Skin epidermis (tissue), 12 donors: Measurements from ENCODE around the gene CHST3.
"Not testable (repeated sequence)": the region's sequence is repeated elsewhere in the genome, so short reads cannot be mapped to it uniquely, and the experiment has no call there.

Experiments used
- H3K27ac ChIP-seq, 21 experiments: fragments of 200-600 bp; sonication (generic) in 11 of 21; one replicate each; pipeline ENCODE4 v1.5.0; 2020; ENCODE audit warnings: mild to moderate bottlenecking in 3 of 21, inconsistent platforms in 2 of 21, moderate library complexity in 2 of 21
- H3K4me3 ChIP-seq, 7 experiments: fragments of 200-600 bp; sonication (generic) in 2 of 7; one replicate each; pipeline ENCODE4 v1.5.0; 2020; ENCODE audit warnings: inconsistent platforms in 2 of 7, mild to moderate bottlenecking in 2 of 7, moderate library complexity in 1 of 7

CHST3 gene, protein sequence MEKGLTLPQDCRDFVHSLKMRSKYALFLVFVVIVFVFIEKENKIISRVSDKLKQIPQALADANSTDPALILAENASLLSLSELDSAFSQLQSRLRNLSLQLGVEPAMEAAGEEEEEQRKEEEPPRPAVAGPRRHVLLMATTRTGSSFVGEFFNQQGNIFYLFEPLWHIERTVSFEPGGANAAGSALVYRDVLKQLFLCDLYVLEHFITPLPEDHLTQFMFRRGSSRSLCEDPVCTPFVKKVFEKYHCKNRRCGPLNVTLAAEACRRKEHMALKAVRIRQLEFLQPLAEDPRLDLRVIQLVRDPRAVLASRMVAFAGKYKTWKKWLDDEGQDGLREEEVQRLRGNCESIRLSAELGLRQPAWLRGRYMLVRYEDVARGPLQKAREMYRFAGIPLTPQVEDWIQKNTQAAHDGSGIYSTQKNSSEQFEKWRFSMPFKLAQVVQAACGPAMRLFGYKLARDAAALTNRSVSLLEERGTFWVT

DNA sequence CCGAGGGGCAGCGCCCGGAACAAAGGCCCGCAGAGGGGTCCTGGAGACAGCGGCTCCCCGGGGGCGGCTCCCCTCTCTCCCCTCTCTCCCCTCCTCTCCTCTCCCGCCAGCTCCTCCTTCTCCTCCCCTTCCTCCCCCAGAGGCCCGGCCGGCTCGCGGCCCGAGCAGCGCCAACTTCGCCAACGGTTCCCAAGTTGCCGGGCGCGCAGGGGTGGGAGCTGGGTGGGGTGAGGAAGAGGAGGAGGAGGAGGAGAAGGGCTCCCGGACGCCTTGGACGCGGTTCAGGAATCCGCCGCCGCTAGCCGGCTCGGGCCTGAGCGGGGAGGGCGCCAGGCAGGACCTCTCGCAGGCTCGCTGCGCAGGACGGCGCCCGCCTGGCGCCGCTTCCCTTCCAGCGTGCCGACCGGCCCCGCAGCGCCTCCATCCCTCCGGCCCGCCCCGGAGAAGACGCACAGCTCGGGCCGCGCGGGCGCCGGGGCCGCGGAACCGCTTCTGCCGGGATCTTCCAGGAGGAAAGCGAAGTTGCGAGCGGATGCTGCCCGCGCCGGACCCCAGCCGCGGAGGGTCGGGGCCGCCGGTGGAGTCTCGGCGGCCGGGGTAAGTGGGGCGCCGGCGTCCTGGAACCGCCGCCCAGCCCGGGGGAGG is at the start of gene CHST3:
TSS of gene CHST3 (plus strand) at position 298 of the 645 bp plus-strand sequence. CDS start 41,448 bp downstream, outside the sequence.
- peak within 1 kb of the TSS; percentile 49 to 72 (median 66) for H3K4me3 ChIP-seq
- H3K27ac ChIP-seq: peak within 1 kb of the TSS; percentile 48 to 95 (median 87)

DNA sequence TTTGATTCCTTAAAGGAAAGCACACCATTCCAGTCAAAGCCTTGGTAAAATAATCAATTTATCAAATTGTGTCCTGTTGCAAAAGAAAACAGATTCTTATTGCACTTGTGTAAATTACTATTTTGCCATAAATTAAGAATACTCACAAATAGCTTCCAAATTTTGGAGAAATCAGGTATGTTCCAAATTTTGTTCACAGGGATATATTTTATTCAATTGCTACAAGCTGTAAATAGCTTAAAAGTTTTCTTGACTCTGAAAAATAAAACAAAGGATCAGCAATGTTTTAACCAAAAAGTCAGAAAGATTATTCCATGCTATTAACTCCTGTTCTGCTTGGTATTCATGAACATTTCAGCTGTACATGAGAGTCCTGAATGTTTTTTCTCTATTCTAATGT is 47.4 kb upstream of the CHST3 start:
- Histone ChIP-seq H3K4me3 (no peak overlapping the region), H3K27ac (no peak overlapping the region)

GRCh38 chr10:71918992-71919391 is 45.2 kb upstream of the CHST3 start:
- Histone ChIP-seq H3K27ac (peak overlapping the region in 1 of 21 experiments; percentile 32), H3K4me3 (no peak overlapping the region)

- not testable (repeated sequence) for H3K4me3 ChIP-seq
- peak overlapping the region in 9 of 21 experiments; percentile 1 to 65 (median 35) for H3K27ac ChIP-seq
These were observed 44.1 kb upstream of the CHST3 start for GRCh38 chr10:71919956-71920539.

- Histone ChIP-seq H3K4me3 (no peak overlapping the region), H3K27ac (peak overlapping the region in 10 of 21 experiments; percentile 1 to 65 (median 36))
These were observed 43.5 kb upstream of the CHST3 start for GRCh38 chr10:71920540-71921323.

DNA sequence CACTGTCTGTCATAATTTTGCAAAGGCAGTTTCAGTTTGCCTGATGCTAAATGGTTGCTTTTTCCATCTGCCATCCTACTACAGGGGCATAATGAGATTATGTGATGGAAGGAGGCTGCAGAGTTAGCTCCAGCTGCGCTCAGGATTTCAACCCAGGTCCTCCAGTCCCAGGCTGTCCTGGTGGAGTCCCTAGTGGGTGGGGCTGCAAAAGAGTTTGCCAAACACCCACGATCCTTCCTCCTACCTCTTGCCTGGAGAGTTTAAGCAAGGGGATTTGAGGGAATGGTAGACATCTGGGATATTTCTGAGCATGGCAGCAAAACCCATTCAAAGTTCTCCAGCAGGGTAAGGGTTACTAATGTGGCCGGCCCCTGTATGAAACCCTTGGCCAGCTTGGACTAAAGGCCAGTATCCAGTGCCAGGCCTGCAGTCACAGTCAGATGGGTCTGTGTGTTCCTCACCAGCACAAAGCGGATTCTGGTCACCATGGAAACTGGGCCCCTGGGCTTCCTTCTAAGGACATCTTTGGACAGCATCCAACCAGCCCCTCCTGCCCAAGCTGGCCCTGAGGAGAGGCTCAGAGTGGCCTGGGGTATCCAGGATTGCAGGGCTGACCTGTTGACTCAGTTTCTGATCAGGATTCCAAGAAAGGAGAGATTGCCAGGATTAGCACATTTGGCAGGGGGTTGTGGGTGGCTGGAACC is 42.7 kb upstream of the CHST3 start:
- no peak overlapping the region for H3K4me3 ChIP-seq
- peak overlapping the region in 7 of 21 experiments; percentile 1 to 64 (median 20) for H3K27ac ChIP-seq

DNA sequence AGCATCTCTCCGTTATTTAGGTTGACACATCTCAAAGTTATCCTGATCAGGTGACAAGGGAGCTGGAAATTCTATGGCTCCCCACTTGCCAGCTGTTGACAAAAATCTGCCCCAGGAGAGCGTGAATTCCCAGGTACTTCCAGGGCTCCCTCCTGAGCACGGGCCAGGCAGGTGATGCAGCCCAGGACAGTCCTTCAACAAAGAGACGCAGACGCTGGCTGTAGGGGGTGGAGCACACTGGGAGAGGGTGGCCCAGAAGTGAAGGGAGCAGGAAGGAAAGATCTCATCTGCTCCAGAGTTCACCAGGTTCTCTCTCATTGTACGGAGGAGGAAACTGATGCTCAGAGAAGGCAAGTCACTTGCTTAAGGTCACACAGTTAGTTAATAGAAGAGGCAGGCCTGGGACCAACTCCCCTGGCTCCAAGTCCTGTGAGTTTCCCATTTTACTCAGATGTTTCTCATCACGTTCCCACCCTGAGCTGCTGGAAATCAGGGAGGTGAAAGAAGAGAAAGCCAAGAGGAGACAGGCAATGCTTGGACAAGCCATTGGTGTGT is 41.0 kb upstream of the CHST3 start:
- H3K27ac ChIP-seq: peak overlapping the region in 5 of 21 experiments; percentile 0 to 67 (median 29)
- no peak overlapping the region for H3K4me3 ChIP-seq

DNA sequence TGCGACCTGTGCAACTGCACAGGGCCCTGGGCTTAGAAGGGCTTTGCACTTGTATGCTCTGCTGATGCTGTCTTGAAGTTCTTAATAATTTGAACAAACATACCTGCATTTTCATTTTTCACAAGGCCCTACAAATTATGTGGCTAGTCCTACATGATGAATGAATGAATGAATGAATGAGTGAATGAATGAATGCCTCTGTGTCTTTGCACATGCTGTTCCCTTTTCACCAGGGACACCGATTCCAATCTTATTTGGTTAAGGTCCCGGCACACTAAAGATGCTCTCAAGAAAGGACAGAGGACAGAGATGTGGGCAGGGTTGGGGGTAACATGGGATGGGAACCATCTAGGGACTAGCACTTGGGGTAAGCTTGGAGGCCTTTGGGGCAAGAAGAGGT is 39.4 kb upstream of the CHST3 start:
- Histone ChIP-seq H3K4me3 (no peak overlapping the region), H3K27ac (no peak overlapping the region)

DNA sequence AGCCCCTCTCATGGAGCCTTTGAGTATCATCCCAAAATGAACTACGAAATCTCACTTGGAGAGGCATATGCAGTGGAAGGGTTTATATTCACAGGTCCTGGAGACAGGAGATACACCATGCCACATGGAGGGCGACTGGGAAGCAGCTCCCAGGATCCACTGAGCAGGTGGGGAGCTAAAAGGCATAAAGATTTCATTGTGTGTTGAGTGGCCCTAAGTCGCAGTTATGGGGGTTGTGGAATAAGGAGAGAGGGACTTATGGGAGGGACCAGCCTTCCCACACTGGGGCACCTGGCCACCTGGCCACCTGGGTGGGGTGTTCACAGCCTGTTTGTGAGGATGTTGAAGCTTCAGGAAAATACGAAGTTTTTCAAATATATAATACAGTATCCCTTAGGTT is 37.0 kb upstream of the CHST3 start:
- no peak overlapping the region for H3K27ac ChIP-seq
- no peak overlapping the region for H3K4me3 ChIP-seq

GRCh38 chr10:71927776-71928592 is 36.2 kb upstream of the CHST3 start:
- Histone ChIP-seq H3K4me3 (no peak overlapping the region), H3K27ac (no peak overlapping the region)

GRCh38 chr10:71931295-71931694 is 32.9 kb upstream of the CHST3 start:
- H3K27ac ChIP-seq: no peak overlapping the region

DNA sequence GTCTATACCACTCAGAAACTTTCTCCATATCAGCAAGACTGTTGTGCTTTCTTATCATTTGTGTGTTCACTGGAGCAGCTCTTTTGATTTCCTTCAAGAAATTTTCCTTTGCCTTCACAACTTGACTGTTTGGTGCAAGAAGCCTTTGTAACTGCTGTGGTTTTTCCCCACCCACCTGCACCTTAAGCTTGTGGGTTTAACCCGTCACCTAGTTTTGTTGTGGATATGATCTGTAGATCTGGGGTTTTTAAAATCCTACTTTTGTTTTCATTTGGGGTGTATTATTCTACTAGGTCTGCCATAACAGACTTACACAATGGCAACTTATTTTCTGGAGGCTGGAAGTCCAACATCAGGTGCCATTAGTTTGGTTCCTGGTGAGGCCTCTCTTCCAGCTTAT is 30.5 kb upstream of the CHST3 start:
- Histone ChIP-seq H3K4me3 (no peak overlapping the region), H3K27ac (no peak overlapping the region)

More at GRCh38 chr10:71931295-71931694, 32.9 kb upstream of the CHST3 start:
- H3K4me3 ChIP-seq: no peak overlapping the region

DNA sequence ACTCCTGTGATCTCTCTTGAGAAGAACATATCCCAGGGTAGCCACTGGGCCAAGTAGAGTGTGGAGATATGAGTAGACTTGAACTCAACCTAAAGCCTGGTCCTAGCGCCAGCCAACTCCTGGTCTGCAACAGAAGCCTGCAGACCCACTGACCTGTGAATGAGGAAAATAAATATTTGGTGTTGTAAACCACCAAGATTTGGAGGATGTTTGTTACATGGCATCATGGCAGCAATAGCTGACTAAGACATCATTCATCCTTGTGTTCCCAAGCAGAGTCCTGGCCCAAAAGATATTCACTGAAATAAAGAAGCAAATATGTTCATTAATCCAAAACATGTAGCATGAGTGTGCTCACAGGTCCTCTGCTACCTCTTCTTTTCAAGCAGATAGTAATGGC is 26.0 kb upstream of the CHST3 start:
- no peak overlapping the region for H3K4me3 ChIP-seq
- H3K27ac ChIP-seq: no peak overlapping the region

DNA sequence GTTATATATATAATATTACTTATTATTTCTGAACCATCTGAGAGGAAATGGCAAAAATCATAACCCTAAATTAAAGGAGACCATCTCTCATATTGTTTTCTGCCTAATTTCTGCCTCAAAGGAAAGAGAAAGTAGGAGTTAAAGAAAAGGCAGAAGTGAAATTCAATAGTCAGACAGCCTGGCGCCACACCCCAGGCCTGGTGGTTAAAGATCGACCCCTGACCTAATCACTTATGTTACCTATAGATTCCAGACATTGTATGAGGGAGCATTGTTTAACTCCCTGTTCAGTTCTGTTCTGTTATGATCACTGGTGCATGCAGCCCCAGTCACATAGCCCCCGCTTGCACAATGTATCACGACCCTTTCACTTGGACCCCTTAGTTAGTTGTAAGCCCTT is 24.9 kb upstream of the CHST3 start:
- Histone ChIP-seq H3K4me3 (no peak overlapping the region), H3K27ac (no peak overlapping the region)

DNA sequence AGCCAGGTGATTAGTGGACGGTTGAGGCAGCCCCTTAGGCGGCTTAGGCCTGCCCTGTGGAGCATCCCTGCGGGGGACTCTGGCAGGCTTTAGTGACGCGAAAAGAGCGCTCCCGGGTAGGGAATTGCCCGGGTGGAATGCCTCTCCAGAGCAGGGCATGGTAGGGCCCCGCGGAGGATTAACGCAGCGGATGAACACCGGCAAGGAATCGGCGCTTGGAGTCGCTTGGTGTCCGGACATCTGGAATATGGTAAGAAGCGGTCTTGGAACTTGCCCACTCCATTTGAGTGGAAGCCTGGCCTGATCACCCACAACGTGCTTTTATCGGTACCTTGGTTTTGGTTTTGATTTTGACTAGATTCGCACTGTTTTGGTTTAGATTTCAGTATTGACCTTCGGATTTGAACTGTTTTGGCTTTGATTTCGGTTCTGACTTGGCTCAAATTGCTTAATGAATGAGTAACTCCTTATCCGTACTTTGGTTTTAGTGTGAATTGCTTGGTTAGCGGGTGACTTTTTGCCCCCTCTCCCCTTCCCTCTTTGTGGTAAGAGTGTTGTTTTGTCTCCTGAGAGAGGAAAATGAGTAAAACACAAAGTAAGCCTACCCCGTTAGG is 24.2 kb upstream of the CHST3 start:
- Histone ChIP-seq H3K4me3 (no peak overlapping the region), H3K27ac (no peak overlapping the region)

DNA sequence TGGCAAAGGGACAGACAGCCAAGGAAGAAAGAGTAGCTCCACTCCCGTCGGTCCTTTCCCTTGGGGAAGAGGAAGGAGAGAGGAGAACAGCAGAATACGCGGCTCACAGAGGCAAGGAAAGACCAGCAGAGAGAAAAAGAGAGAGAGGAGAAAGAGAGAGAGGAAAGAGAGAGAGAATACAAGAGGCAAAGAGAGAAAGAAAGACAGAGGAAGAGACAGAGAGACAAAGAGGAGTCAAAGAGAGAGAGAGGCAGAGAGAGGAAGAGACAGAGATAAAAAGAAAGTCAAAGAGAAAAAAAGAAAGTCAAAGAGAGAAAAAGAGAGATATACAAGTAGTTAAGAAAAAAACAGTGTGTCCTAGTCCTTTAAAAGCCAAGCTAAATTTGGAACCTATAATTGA is 23.4 kb upstream of the CHST3 start:
- Histone ChIP-seq H3K27ac (no peak overlapping the region), H3K4me3 (no peak overlapping the region)

GRCh38 chr10:71941318-71941717 is 22.9 kb upstream of the CHST3 start:
- no peak overlapping the region for H3K27ac ChIP-seq

More at GRCh38 chr10:71941318-71941717, 22.9 kb upstream of the CHST3 start:
- no peak overlapping the region for H3K4me3 ChIP-seq
